H1 (cell line): ENCODE data around the gene PRPF18.

Source experiments
- BACH1 ChIP-seq: IDR thresholded peaks from 2 replicates; pipeline ENCODE4 v1.6.1; 2012; ENCODE audit warnings: low read length, improper control_type of control experiment
- CBX5 ChIP-seq: fragments of 300-800, 300-1000 bp; sonication (generic); IDR thresholded peaks from 2 replicates; pipeline ENCODE4 v1.7.1; 2016; ENCODE audit warnings: antibody characterized with exemption, low read length, low read depth
- HDAC6 ChIP-seq: IDR thresholded peaks from one replicate; pipeline ENCODE4 v1.7.1; 2012; ENCODE audit warnings: low read depth, mild to moderate bottlenecking, inconsistent platforms, low read length, moderate library complexity
- POLR2A ChIP-seq, 2 experiments: IDR thresholded peaks; 1 replicate in 1 of 2; 2 replicates in 1 of 2; pipeline ENCODE4 v1.6.1; 2011; ENCODE audit warnings: low read depth in 2 of 2, low read length in 2 of 2, mild to moderate bottlenecking in 2 of 2; ENCODE audit errors: control extremely low read depth in 1 of 2
- RNF2 ChIP-seq: fragments of 200-900, 300-1000 bp; sonication (generic); IDR thresholded peaks from 2 replicates; pipeline ENCODE4 v1.7.1; 2016; ENCODE audit warnings: borderline replicate concordance, low read depth, mild to moderate bottlenecking, antibody characterized with exemption, low read length; ENCODE audit not compliant: poor library complexity, severe bottlenecking; ENCODE audit errors: missing control alignments
- RXRA ChIP-seq: IDR thresholded peaks from 2 replicates; pipeline ENCODE4 v1.6.1; 2011; ENCODE audit warnings: low read depth, mild to moderate bottlenecking, low read length, moderate library complexity; ENCODE audit not compliant: insufficient read depth
- SIX5 ChIP-seq: IDR thresholded peaks from 2 replicates; pipeline ENCODE4 v1.6.1; 2011; ENCODE audit warnings: mild to moderate bottlenecking, low read depth, low read length
- SP1 ChIP-seq: IDR thresholded peaks from 2 replicates; pipeline ENCODE4 v1.6.1; 2011; ENCODE audit warnings: low read depth, low read length
- SRF ChIP-seq: IDR thresholded peaks from 2 replicates; pipeline ENCODE4 v1.6.1; 2011; ENCODE audit warnings: mild to moderate bottlenecking, low read depth, low read length, moderate library complexity
- TAF1 ChIP-seq: IDR thresholded peaks from 2 replicates; pipeline ENCODE4 v1.6.1; 2011; ENCODE audit warnings: mild to moderate bottlenecking, low read depth, low read length
- TBP ChIP-seq: IDR thresholded peaks from 2 replicates; pipeline ENCODE4 v1.6.1; 2011; ENCODE audit warnings: low read depth, low read length, improper control_type of control experiment
- TF ChIP-seq, protein P1 (sequence below), 3 experiments: IDR thresholded peaks; 1 replicate in 2 of 3; 2 replicates in 1 of 3; pipeline versions ENCODE4 v1.5.1 to v1.6.1; 2011; ENCODE audit warnings: low read length in 3 of 3, mild to moderate bottlenecking in 3 of 3, inconsistent platforms in 2 of 3, low read depth in 1 of 3, moderate library complexity in 1 of 3; ENCODE audit not compliant: insufficient read depth in 1 of 3; ENCODE audit errors: control extremely low read depth in 1 of 3
- TF ChIP-seq, protein P2 (sequence below): IDR thresholded peaks from 2 replicates; pipeline ENCODE4 v1.6.1; 2012; ENCODE audit warnings: inconsistent platforms

DNA sequence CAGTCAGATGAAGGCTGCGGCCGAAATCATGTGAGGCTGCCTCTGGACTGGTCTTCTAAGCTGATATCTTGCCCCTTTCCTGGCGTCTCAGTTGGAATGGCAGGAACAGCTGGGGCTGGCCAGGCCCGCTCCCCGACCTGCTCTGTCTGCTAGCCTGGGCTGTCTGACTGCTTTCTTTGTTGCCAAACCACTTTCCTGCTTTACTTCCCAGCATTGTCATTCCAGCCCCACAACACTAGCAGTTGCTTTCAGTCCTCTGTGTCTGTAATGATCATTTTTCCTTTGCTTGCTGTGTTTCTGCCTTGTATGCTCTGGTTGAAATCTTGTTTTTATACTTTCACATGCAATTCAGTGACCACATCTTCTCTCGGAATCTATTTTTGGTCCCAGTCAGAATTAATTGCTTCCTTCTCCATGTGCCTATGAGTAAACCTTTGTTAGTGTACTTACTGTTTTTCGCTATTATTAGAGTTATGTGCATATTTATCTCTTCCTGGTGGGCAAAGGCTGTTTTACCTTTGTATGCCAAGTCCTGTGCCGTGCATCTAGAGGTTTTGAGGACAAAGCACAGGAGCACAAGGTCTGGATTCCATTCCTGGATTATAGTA, 21.6 kb downstream of the PRPF18 start:
- TF ChIP-seq SIX5, result no peak
- TF ChIP-seq, protein P1, sequence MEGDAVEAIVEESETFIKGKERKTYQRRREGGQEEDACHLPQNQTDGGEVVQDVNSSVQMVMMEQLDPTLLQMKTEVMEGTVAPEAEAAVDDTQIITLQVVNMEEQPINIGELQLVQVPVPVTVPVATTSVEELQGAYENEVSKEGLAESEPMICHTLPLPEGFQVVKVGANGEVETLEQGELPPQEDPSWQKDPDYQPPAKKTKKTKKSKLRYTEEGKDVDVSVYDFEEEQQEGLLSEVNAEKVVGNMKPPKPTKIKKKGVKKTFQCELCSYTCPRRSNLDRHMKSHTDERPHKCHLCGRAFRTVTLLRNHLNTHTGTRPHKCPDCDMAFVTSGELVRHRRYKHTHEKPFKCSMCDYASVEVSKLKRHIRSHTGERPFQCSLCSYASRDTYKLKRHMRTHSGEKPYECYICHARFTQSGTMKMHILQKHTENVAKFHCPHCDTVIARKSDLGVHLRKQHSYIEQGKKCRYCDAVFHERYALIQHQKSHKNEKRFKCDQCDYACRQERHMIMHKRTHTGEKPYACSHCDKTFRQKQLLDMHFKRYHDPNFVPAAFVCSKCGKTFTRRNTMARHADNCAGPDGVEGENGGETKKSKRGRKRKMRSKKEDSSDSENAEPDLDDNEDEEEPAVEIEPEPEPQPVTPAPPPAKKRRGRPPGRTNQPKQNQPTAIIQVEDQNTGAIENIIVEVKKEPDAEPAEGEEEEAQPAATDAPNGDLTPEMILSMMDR (IDR thresholded peaks at IDR 0.05; ENCODE audit: control extremely low read depth in 1 of 3, insufficient read depth in 1 of 3, low read depth in 1 of 3, low read length in 3 of 3), result no peak
- no peak for TF ChIP-seq RXRA
- no peak for TF ChIP-seq RNF2
- TF ChIP-seq POLR2A (IDR thresholded peaks at IDR 0.05; ENCODE audit: control extremely low read depth in 1 of 2, low read depth in 2 of 2, low read length in 2 of 2), result no peak
- no peak for TF ChIP-seq CBX5
- no peak for TF ChIP-seq HDAC6
- no peak for TF ChIP-seq BACH1
- TF ChIP-seq SP1, result no peak
- TF ChIP-seq, protein P2, sequence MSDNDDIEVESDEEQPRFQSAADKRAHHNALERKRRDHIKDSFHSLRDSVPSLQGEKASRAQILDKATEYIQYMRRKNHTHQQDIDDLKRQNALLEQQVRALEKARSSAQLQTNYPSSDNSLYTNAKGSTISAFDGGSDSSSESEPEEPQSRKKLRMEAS, result no peak
- no peak for TF ChIP-seq TAF1
- TF ChIP-seq SRF, result no peak
- no peak for TF ChIP-seq TBP
